ENCODE measurements around the gene AUTS2.

Gene AUTS2

GRCh38 chr7:69625798-69626197, 27.5 kb downstream of the AUTS2 start:
- DNase-seq: no peak

GRCh38 chr7:69630292-69630691, 32.0 kb downstream of the AUTS2 start:
- DNase-seq: peak; percentile 3

GRCh38 chr7:69631131-69631530, 32.9 kb downstream of the AUTS2 start:
- DNase-seq: no peak

GRCh38 chr7:69632280-69632679, 34.0 kb downstream of the AUTS2 start:
- no peak for DNase-seq

GRCh38 chr7:69633122-69633831, 35.0 kb downstream of the AUTS2 start:
- DNase-seq: no peak

- DNase-seq: no peak
Observed at GRCh38 chr7:69635555-69636185, 37.4 kb downstream of the AUTS2 start.

- DNase-seq: no peak
Observed at GRCh38 chr7:69638674-69639073, 40.4 kb downstream of the AUTS2 start.

- DNase-seq: no peak
Observed at GRCh38 chr7:69640216-69640615, 41.9 kb downstream of the AUTS2 start.

- no peak for DNase-seq
Observed at GRCh38 chr7:69640925-69641594, 42.8 kb downstream of the AUTS2 start.

- no peak for DNase-seq
Observed at GRCh38 chr7:69643265-69643664, 45.0 kb downstream of the AUTS2 start.

- no peak for DNase-seq
Observed at GRCh38 chr7:69643708-69644445, 45.6 kb downstream of the AUTS2 start.

GRCh38 chr7:69645683-69646082, 47.4 kb downstream of the AUTS2 start:
- DNase-seq: no peak

GRCh38 chr7:69651101-69651590, 52.9 kb downstream of the AUTS2 start:
- DNase-seq: peak; percentile 4

- no peak for DNase-seq
Observed at GRCh38 chr7:69652947-69653701, 54.8 kb downstream of the AUTS2 start.

- DNase-seq: no peak
Observed at GRCh38 chr7:69653806-69654205, 55.5 kb downstream of the AUTS2 start.

GRCh38 chr7:69654381-69654780, 56.1 kb downstream of the AUTS2 start:
- no peak for DNase-seq

GRCh38 chr7:69654849-69655707, 56.8 kb downstream of the AUTS2 start:
- DNase-seq: no peak

- DNase-seq: no peak
Observed at GRCh38 chr7:69656077-69656476, 57.8 kb downstream of the AUTS2 start.

GRCh38 chr7:69656890-69657289, 58.6 kb downstream of the AUTS2 start:
- no peak for DNase-seq

- DNase-seq: no peak
Observed at GRCh38 chr7:69657331-69657730, 59.1 kb downstream of the AUTS2 start.

- DNase-seq: no peak
Observed at GRCh38 chr7:69657985-69658384, 59.7 kb downstream of the AUTS2 start.

GRCh38 chr7:69659983-69660382, 61.7 kb downstream of the AUTS2 start:
- DNase-seq: no peak

All from NK-92 treated with Interleukin-12 subunit alpha and Interleukin-12 subunit beta, amount 100 ng/mL, for 24 hours (cell line).